Smooth muscle cell of the pulmonary artery (primary cell): Measurements from ENCODE around the gene FEM1A. TPM values are rescaled to one million over a fixed set of nuclear protein-coding genes. Genes with fewer than 3 reads are reported as not detected.

Experiments used
- total RNA-seq: library from RNA; depleted of rRNA; stranded (reverse); fragments of >200 nt; gene quantifications from 2 replicates; pipeline ENCODE4 v1.2.3, GENCODE V29; 2014

Gene FEM1A
- 10.4 and 12.4 TPM in 2 replicates for total RNA-seq

GRCh38 chr19:4791183-4792018, at the start of gene FEM1A:
Gene FEM1A, plus strand, starts transcription at chr19:4791734. Its CDS starts 121 bp downstream, at chr19:4791855.

GRCh38 chr19:4831304-4831978, 39.9 kb downstream of the FEM1A start, which contains the start of gene TICAM1:
Gene TICAM1, minus strand, starts transcription at chr19:4831712. Its CDS starts 13,335 bp downstream, at chr19:4818377.

Other genes starting within 250 kb of the FEM1A start
- gene SEMA6B, start 232.1 kb upstream of the FEM1A start, total RNA-seq = 0.20 TPM in 2 replicates
- gene TNFAIP8L1, start 152.2 kb upstream of the FEM1A start, total RNA-seq = 2.0 and 2.1 TPM in 2 replicates
- 271 and 327 TPM in 2 replicates for gene MYDGF, start 121.4 kb upstream of the FEM1A start, total RNA-seq
- gene DPP9, start 67.9 kb upstream of the FEM1A start, total RNA-seq = 28.5 and 51.1 TPM in 2 replicates
- gene TICAM1, start 40.0 kb downstream of the FEM1A start, total RNA-seq = 5.5 and 8.6 TPM in 2 replicates
- 166 and 313 TPM in 2 replicates for gene PLIN3, start 75.9 kb downstream of the FEM1A start, total RNA-seq
- not detected in 2 replicates for gene ARRDC5, start 111.2 kb downstream of the FEM1A start, total RNA-seq
- gene UHRF1, start 117.8 kb downstream of the FEM1A start, total RNA-seq = 13.4 and 23.0 TPM in 2 replicates
- 30.0 and 36.9 TPM in 2 replicates for gene KDM4B, start 177.4 kb downstream of the FEM1A start, total RNA-seq